Activated CD4-positive, alpha-beta T cell treated with anti-CD3 and anti-CD28 coated beads, Interleukin-2, amount 10 ng/mL, durations not matched to agents 7 days and 5 days (primary cell): Measurements from ENCODE around the gene YWHAQ. TPM values are rescaled to one million over a fixed set of nuclear protein-coding genes. Genes with fewer than 3 reads are reported as not detected.
A peak's percentile ranks its signal among the peaks of the same experiment; 100 is the strongest.

Experiments used
- CTCF ChIA-PET: fragments of 350-600 bp; sonication (Branson Sonifier 250); formaldehyde crosslinking; loops from one replicate; lab custom pipeline; 2021; ENCODE audit warnings: antibody characterized with exemption; lab: Charles Lee
- POLR2A ChIA-PET: fragments of 350-600 bp; sonication (Branson Sonifier 250); formaldehyde crosslinking; loops from one replicate; lab custom pipeline; 2021; ENCODE audit warnings: antibody characterized with exemption; lab: Charles Lee
- DNase-seq: peaks from one replicate; pipeline ENCODE4 v3.0.0-alpha.2; 2020
- H3K27ac Mint-ChIP-seq: one replicate; pipeline ENCODE4 v1.8.0; 2021; ENCODE audit warnings: mild to moderate bottlenecking, moderate library complexity, mixed read lengths
- H3K27me3 Mint-ChIP-seq: one replicate; pipeline ENCODE4 v1.8.0; 2021; ENCODE audit warnings: mixed read lengths
- H3K36me3 Mint-ChIP-seq: one replicate; pipeline ENCODE4 v1.8.0; 2021; ENCODE audit warnings: low read depth, mixed read lengths
- H3K4me1 Mint-ChIP-seq: one replicate; pipeline ENCODE4 v1.8.0; 2021; ENCODE audit warnings: mixed read lengths
- H3K4me3 Mint-ChIP-seq: one replicate; pipeline ENCODE4 v1.8.0; 2021; ENCODE audit warnings: mild to moderate bottlenecking, moderate library complexity, mixed read lengths
- H3K9me3 Mint-ChIP-seq: one replicate; pipeline ENCODE4 v1.8.0; 2021; ENCODE audit warnings: mixed read lengths
- total RNA-seq, 2 experiments: library from RNA; stranded (reverse); gene quantifications; one replicate each; pipeline ENCODE4 v1.2.3, GENCODE V29; 2021

Gene YWHAQ
- total RNA-seq, 2 experiments from 2014 or later, result 308 to 322 TPM

DNA sequence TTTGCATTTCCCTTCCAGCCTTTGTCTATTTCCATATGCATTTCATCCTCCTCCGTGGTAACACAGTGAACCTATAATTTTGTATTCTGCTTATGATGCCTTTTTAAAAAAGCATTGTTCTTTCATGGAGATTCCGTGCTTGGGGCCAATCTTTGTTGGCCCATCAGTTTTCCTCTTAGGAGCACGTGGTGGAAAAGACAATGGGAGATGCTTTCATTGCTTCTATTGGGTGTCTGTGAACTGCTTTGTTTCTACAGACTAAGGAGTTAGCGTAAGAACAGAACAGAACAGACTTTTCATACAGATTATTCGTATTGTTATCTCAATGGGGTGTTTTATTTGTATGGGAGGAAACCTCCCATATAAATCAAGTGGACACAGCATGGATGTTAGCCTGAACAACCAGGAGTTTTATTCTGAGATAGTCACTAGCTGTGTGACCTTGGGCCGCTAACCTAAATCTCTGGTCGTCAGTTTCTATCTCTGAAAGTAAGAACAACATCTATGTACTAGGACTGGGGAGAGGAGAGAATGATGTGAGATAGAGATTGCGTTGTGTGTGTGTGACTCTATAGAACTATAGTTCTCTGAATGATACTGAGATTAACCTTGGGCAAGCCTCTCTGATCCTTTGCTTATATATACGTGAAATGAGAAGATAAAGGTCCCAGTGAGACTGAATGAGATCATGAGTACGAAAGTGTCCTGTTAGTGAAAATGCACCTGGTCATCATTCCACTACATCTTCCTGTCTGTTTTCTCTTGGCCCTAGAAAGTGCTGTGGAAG, 22.9 kb upstream of the YWHAQ start:
- Mint-ChIP-seq H3K4me1 (peaks cover 51% of the 10 kb centered on the region), H3K4me3 (no peak overlapping the region), H3K27me3 (peaks cover 10% of the 10 kb centered on the region), H3K36me3 (no peaks in the 10 kb centered on the region), H3K9me3 (peaks cover 9% of the 10 kb centered on the region), H3K27ac (peak overlapping the region; percentile 60)
- ChIA-PET CTCF (interaction anchor here (0.5 to 1.4 kb wide), 4 partner anchors 10 to 1193 kb away, joined by 3 to 4 read pairs (median 4); no protein-coding TSS in a partner anchor), POLR2A (no interaction called here)
- no peak for DNase-seq

DNA sequence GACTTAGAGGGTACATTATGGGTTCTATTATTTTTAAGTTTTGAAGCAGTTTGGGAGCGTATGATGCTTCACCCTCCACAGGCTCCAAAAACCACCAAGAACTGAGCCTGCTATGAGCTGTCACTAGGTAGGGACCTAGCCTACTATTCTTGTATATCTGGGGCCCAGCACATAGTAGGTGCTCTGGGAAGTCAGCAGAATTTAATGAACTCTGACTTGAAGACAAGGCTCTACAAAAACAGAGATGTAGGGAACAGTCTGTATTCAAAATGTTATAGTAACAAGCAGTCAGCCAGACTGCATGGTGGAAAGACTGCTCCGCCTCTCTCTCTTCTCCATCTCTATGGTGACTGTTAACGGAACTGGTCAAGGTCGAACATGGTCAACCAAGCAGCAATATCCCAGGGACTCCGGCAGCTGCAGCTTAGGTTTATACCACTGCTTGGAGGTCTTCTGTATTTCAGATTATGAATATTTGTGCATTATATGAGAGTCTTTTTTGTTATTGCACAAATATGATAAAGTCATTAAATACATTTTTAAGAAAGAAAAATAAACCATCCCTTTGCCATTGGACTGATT, 22.2 kb upstream of the YWHAQ start:
- POLR2A ChIA-PET, result no interaction called here
- Mint-ChIP-seq H3K4me1 (peaks cover 51% of the 10 kb centered on the region), H3K36me3 (no peaks in the 10 kb centered on the region), H3K4me3 (no peak overlapping the region), H3K27me3 (peaks cover 10% of the 10 kb centered on the region), H3K27ac (no peak overlapping the region), H3K9me3 (peaks cover 9% of the 10 kb centered on the region)
- DNase-seq, result no peak
- CTCF ChIA-PET, result interaction anchor here (1.4 kb wide), 1 partner anchor 9 kb away, joined by 4 read pairs; no protein-coding TSS in a partner anchor

GRCh38 chr2:9652267-9652666, 21.5 kb upstream of the YWHAQ start:
- H3K27ac Mint-ChIP-seq, result no peak overlapping the region
- POLR2A ChIA-PET, result no interaction called here
- H3K4me3 Mint-ChIP-seq, result no peak overlapping the region

DNA sequence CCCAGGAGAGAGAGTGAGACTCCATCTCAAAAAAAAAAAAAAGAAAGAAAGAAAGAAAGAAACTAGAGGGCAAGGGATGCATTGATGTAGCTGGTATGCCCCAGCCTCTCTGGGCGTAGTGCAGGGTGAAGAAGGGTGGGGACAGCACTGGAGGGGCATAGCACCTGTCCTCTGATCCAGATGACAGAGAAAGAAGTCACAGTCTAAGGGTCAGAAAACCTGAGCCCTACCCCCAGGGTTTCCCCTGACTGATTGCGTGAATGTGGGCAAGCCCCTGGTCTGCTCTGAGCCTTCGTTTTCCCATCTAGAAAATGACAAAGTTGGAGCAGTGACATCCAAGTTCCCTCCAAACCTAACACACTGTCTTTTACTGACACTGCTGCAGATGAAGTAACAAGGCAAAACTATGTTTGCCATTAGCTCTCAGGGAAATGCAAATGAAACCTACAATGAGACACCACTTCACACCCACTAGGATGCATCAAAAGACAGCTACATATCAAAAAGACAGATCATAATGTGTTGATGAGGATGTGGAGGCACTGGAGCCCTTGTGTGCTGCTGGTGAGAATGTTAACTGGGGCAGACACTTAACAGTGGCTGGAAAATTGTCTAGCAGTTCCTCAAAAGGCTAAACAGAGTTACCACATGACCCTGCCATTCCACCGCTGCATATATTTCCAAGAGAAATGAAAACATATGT, 19.5 kb upstream of the YWHAQ start:
- Mint-ChIP-seq H3K27me3 (peaks cover 14% of the 10 kb centered on the region), H3K9me3 (peaks cover 9% of the 10 kb centered on the region), H3K27ac (no peak overlapping the region), H3K4me1 (peaks cover 40% of the 10 kb centered on the region), H3K36me3 (no peaks in the 10 kb centered on the region), H3K4me3 (no peak overlapping the region)
- ChIA-PET POLR2A (no interaction called here), CTCF (interaction anchor here (1.1 kb wide), 1 partner anchor 16 kb away, joined by 3 read pairs; no protein-coding TSS in a partner anchor)
- no peak for DNase-seq

More at GRCh38 chr2:9652267-9652666, 21.5 kb upstream of the YWHAQ start:
- Mint-ChIP-seq H3K36me3 (no peaks in the 10 kb centered on the region), H3K27me3 (peaks cover 10% of the 10 kb centered on the region), H3K9me3 (peaks cover 9% of the 10 kb centered on the region), H3K4me1 (peaks cover 51% of the 10 kb centered on the region)
- no peak for DNase-seq
- CTCF ChIA-PET, result no interaction called here

DNA sequence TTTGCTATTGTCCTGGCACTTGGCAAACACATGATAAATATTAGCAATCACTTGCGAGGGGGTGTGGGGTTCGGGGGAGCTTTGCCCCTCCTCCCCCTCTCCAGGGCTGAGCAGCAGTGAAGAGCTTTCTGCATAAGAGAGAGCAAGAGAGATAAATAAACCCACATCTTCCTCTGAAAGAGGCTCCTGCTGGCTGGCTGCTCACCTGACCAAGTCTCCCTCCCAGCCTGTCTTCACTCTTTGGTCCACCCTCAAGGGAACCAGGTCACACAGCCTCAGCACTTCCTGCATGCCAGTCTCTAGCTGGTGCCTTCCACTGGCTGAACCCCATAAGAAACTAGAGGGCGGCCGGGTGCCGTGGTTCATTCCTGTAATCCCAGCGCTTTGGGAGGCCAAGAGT, 18.5 kb upstream of the YWHAQ start:
- Mint-ChIP-seq H3K27ac (no peak overlapping the region), H3K4me3 (no peak overlapping the region), H3K4me1 (peaks cover 32% of the 10 kb centered on the region), H3K9me3 (peaks cover 9% of the 10 kb centered on the region), H3K27me3 (peaks cover 14% of the 10 kb centered on the region), H3K36me3 (no peaks in the 10 kb centered on the region)
- POLR2A ChIA-PET, result no interaction called here
- no peak for DNase-seq
- CTCF ChIA-PET, result interaction anchor here (1.2 to 2.7 kb wide), 2 partner anchors 16 to 19 kb away, joined by 5 to 7 read pairs; partner anchors contain the start of gene YWHAQ

GRCh38 chr2:9648821-9649220, 18.0 kb upstream of the YWHAQ start:
- Mint-ChIP-seq H3K27me3 (peaks cover 12% of the 10 kb centered on the region), H3K36me3 (no peaks in the 10 kb centered on the region), H3K4me3 (no peak overlapping the region), H3K9me3 (peaks cover 9% of the 10 kb centered on the region), H3K4me1 (peaks cover 29% of the 10 kb centered on the region), H3K27ac (no peak overlapping the region)
- DNase-seq, result no peak
- POLR2A ChIA-PET, result no interaction called here
- CTCF ChIA-PET, result interaction anchor here (0.5 to 2.7 kb wide), 3 partner anchors 16 to 131 kb away, joined by 5 to 7 read pairs (median 6); partner anchors contain the start of gene YWHAQ

- H3K36me3 Mint-ChIP-seq, result no peaks in the 10 kb centered on the region
- H3K27me3 Mint-ChIP-seq, result peaks cover 16% of the 10 kb centered on the region
- no peak overlapping the region for H3K4me3 Mint-ChIP-seq
- H3K27ac Mint-ChIP-seq, result no peak overlapping the region
- ChIA-PET CTCF (interaction anchor here (1.2 to 2.7 kb wide), 3 partner anchors 15 to 139 kb away, joined by 3 to 7 read pairs (median 5); no protein-coding TSS in a partner anchor), POLR2A (no interaction called here)
- peaks cover 9% of the 10 kb centered on the region for H3K9me3 Mint-ChIP-seq
- DNase-seq, result no peak
- peaks cover 31% of the 10 kb centered on the region for H3K4me1 Mint-ChIP-seq
Observed at GRCh38 chr2:9647884-9648283, 17.1 kb upstream of the YWHAQ start.

- Mint-ChIP-seq H3K27ac (no peak overlapping the region), H3K4me3 (no peak overlapping the region), H3K4me1 (peaks cover 41% of the 10 kb centered on the region), H3K9me3 (peaks cover 4% of the 10 kb centered on the region), H3K36me3 (no peaks in the 10 kb centered on the region), H3K27me3 (peaks cover 10% of the 10 kb centered on the region)
- ChIA-PET POLR2A (no interaction called here), CTCF (interaction anchor here (0.7 to 2.7 kb wide), 4 partner anchors 9 to 141 kb away, joined by 3 to 7 read pairs (median 4); no protein-coding TSS in a partner anchor)
- DNase-seq, result no peak
Observed at GRCh38 chr2:9646196-9647030, 15.6 kb upstream of the YWHAQ start.

- CTCF ChIA-PET, result interaction anchor here (1.4 kb wide), 1 partner anchor 9 kb away, joined by 4 read pairs; no protein-coding TSS in a partner anchor
- peaks cover 14% of the 10 kb centered on the region for H3K27me3 Mint-ChIP-seq
- POLR2A ChIA-PET, result no interaction called here
- no peak for DNase-seq
- H3K27ac Mint-ChIP-seq, result no peak overlapping the region
- H3K4me1 Mint-ChIP-seq, result peaks cover 42% of the 10 kb centered on the region
- no peak overlapping the region for H3K4me3 Mint-ChIP-seq
- no peaks in the 10 kb centered on the region for H3K9me3 Mint-ChIP-seq
- no peaks in the 10 kb centered on the region for H3K36me3 Mint-ChIP-seq
Observed at GRCh38 chr2:9644603-9645002, 13.8 kb upstream of the YWHAQ start.

DNA sequence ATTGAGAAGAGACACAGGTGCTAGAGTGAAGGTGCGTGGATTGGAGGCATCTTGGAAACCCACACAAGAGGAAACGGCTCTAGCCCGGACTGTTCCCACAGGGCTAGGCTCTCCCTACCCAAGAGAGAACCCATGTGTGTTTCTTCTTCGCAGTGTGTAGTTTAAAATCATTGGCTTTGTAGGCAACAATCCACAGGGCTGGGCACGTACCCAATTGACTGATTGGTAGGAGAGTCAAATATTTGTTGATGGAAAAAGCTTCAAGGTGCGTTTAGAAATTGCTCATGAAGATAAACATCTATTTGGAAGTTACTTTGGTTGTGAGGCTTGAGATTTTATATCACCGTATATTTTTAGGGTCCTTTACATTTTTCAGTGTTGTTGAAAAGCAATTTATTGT, 13.2 kb upstream of the YWHAQ start:
- no peaks in the 10 kb centered on the region for H3K9me3 Mint-ChIP-seq
- H3K4me1 Mint-ChIP-seq, result peaks cover 38% of the 10 kb centered on the region
- CTCF ChIA-PET, result interaction anchor here (1.4 kb wide), 1 partner anchor 10 kb away, joined by 4 read pairs; no protein-coding TSS in a partner anchor
- no peaks in the 10 kb centered on the region for H3K36me3 Mint-ChIP-seq
- H3K4me3 Mint-ChIP-seq, result no peak overlapping the region
- POLR2A ChIA-PET, result no interaction called here
- DNase-seq, result no peak
- no peak overlapping the region for H3K27ac Mint-ChIP-seq
- peaks cover 14% of the 10 kb centered on the region for H3K27me3 Mint-ChIP-seq

GRCh38 chr2:9641641-9642040, 10.8 kb upstream of the YWHAQ start:
- H3K9me3 Mint-ChIP-seq, result no peaks in the 10 kb centered on the region
- CTCF ChIA-PET, result interaction anchor here (1.0 kb wide), 1 partner anchor 16 kb away, joined by 3 read pairs; no protein-coding TSS in a partner anchor
- DNase-seq, result peak; percentile 45
- H3K27ac Mint-ChIP-seq, result peak overlapping the region; percentile 71
- H3K4me3 Mint-ChIP-seq, result peak overlapping the region; percentile 43
- peaks cover 10% of the 10 kb centered on the region for H3K27me3 Mint-ChIP-seq
- no peaks in the 10 kb centered on the region for H3K36me3 Mint-ChIP-seq
- H3K4me1 Mint-ChIP-seq, result peaks cover 34% of the 10 kb centered on the region
- POLR2A ChIA-PET, result no interaction called here
